ENCODE results near the gene NME8.

GRCh38 chr7:37920849-37921805, 72.7 kb downstream of the NME8 start:
- TF ChIP-seq CTCF (IDR thresholded peaks at IDR 0.05) = peak in 5 of 12 donors; percentile 4 to 39 (median 24)
- no peak for TF ChIP-seq POLR2A (IDR thresholded peaks at IDR 0.05)
